GM12874 (cell line): ENCODE data around the gene TMEM164.

ENCODE experiments used
- CTCF ChIP-seq: IDR thresholded peaks from 2 replicates; pipeline ENCODE4 v1.5.1; 2011; ENCODE audit warnings: low read depth, mild to moderate bottlenecking, control low read depth, low read length, moderate library complexity; ENCODE audit not compliant: insufficient read depth

Gene TMEM164

GRCh38 chrX:110051559-110051958, 48.6 kb downstream of the TMEM164 start:
- no peak for TF ChIP-seq CTCF

GRCh38 chrX:110052303-110052702, 49.4 kb downstream of the TMEM164 start:
- no peak for TF ChIP-seq CTCF

DNA sequence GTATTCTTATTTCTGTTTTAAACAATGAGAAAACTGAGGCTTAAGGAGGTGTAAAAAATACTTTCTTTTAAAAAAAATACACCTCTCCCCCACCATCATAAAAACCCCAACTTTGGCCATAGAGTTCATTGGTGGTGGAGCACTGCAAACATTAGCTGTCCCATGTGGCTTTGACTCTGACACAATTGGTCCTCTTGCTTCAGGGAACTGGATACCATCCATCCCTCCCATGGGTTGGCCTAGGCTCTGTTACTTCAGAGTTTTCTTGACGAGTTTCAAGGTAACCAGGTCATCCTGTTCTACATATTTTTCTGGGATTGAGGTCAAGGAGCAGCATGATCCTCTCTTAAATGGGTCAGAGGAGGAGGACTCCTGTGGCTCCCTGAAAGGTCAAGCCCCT, 50.5 kb downstream of the TMEM164 start:
- no peak for TF ChIP-seq CTCF

GRCh38 chrX:110055616-110056015, 52.7 kb downstream of the TMEM164 start:
- TF ChIP-seq CTCF: no peak

- TF ChIP-seq CTCF: no peak
Observed at GRCh38 chrX:110056419-110056818, 53.5 kb downstream of the TMEM164 start.

- TF ChIP-seq CTCF: no peak
Observed at GRCh38 chrX:110059410-110059809, 56.5 kb downstream of the TMEM164 start.

DNA sequence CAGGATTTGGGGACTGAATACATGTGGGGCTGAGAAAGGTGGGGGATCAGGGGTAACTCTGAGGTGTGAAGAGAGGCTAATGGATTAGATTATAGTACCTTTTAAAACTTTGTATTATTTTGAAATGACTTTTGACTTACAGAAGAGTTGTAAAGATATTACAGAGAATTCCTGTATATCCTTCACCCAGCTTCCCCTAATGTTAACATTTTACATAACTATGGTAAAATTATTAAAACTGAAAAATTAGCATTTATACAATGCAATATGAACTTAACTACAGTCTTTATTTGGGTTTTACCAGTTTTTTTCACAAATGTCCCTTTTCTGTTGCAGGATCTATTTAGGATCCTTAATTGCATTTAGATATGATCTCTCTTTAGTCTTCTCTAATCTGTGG, 57.4 kb downstream of the TMEM164 start:
- TF ChIP-seq CTCF: no peak
